ENCODE data around the gene IRAK3. TPM values are rescaled to one million over a fixed set of nuclear protein-coding genes. Genes with fewer than 3 reads are reported as not detected.
A peak's percentile ranks its signal among the peaks of the same experiment; 100 is the strongest.

Gene IRAK3
- total and polyA plus RNA-seq, 2 experiments from 2014 or later: 0.53 to 1.8 TPM

DNA sequence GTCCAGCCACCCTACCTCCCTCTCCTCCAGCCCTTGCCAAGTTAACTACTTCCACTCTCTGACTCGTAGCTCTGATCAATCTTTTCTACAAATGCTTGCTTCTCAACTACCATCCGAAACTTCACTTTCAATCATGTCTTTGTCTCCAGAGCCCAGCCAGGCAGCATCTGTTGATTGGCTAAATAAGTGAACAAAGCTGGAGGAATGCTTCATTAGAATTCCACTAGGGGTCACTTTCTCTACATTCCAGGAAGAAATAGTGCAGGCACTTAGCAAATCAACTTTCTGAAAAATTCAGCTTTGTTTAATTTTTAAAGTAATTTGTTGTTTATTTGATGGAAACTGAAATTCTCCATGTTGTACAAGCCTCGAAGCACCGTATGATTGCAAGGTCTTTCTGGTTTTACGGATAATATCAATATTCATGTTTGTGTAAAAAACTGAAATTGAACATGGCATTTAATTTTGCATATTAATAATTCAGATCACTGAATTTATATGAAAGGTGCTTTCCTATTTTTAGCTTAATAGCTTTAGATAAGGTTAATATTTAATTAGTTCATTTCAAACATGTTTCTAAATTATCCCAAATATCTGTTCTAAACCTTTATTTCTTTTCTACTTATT, 80.9 kb downstream of the IRAK3 start (continued):
- TF ChIP-seq, protein P1, sequence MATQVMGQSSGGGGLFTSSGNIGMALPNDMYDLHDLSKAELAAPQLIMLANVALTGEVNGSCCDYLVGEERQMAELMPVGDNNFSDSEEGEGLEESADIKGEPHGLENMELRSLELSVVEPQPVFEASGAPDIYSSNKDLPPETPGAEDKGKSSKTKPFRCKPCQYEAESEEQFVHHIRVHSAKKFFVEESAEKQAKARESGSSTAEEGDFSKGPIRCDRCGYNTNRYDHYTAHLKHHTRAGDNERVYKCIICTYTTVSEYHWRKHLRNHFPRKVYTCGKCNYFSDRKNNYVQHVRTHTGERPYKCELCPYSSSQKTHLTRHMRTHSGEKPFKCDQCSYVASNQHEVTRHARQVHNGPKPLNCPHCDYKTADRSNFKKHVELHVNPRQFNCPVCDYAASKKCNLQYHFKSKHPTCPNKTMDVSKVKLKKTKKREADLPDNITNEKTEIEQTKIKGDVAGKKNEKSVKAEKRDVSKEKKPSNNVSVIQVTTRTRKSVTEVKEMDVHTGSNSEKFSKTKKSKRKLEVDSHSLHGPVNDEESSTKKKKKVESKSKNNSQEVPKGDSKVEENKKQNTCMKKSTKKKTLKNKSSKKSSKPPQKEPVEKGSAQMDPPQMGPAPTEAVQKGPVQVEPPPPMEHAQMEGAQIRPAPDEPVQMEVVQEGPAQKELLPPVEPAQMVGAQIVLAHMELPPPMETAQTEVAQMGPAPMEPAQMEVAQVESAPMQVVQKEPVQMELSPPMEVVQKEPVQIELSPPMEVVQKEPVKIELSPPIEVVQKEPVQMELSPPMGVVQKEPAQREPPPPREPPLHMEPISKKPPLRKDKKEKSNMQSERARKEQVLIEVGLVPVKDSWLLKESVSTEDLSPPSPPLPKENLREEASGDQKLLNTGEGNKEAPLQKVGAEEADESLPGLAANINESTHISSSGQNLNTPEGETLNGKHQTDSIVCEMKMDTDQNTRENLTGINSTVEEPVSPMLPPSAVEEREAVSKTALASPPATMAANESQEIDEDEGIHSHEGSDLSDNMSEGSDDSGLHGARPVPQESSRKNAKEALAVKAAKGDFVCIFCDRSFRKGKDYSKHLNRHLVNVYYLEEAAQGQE (IDR thresholded peaks at IDR 0.05; ENCODE audit: unreplicated experiment): no peak
- peak; percentile 66 to 76 for TF ChIP-seq CTCF (conservative IDR thresholded peaks at IDR 0.05; ENCODE audit: low read depth in 2 of 2)

- Histone ChIP-seq H3K9me2 (ENCODE audit: insufficient read depth) (no peaks in the 10 kb centered on the region), H3K4me1 (ENCODE audit: insufficient read depth) (no peaks in the 10 kb centered on the region), H2AFZ (no peak overlapping the region), H3K79me2 (replicated peaks; ENCODE audit: insufficient read depth) (no peaks in the 10 kb centered on the region), H3K36me3 (ENCODE audit: insufficient read depth) (no peaks in the 10 kb centered on the region), H3K27me3 (ENCODE audit: insufficient read depth) (no peaks in the 10 kb centered on the region), H3K4me2 (no peak overlapping the region), H4K20me1 (replicated peaks; ENCODE audit: insufficient read depth) (no peaks in the 10 kb centered on the region), H3K27ac (ENCODE audit: low read depth) (no peak overlapping the region), H3K4me3 (no peak overlapping the region), H3F3A (replicated peaks; ENCODE audit: low read depth) (no peaks in the 10 kb centered on the region)
- H3K36me3 Mint-ChIP-seq (ENCODE audit: low read depth): no peaks in the 10 kb centered on the region; the same call in 2 of the 3 replicates
- DNase-seq (ENCODE audit: low spot score): no peak
- H3K27ac Mint-ChIP-seq: no peak overlapping the region
- H3K4me3 Mint-ChIP-seq: no peak overlapping the region
- no peaks in the 10 kb centered on the region for H3K9me3 Mint-ChIP-seq
- no peaks in the 10 kb centered on the region for H3K27me3 Mint-ChIP-seq (ENCODE audit: insufficient read depth, low read depth, poor library complexity)
- H3K4me1 Mint-ChIP-seq: peaks cover 15% of the 10 kb centered on the region
- no peak for TF ChIP-seq CTCF (conservative IDR thresholded peaks at IDR 0.05; ENCODE audit: low read depth in 2 of 2)
- no peak for TF ChIP-seq CREB1 (CRISPR knock-in tag; IDR thresholded peaks at IDR 0.05; ENCODE audit: low read depth)
- no peak for TF ChIP-seq NANOG (IDR thresholded peaks at IDR 0.05; ENCODE audit: borderline replicate concordance)
- TF ChIP-seq, protein P1 (IDR thresholded peaks at IDR 0.05; ENCODE audit: unreplicated experiment): no peak
- no peak for TF ChIP-seq ETS1 (IDR thresholded peaks at IDR 0.05)
- no peak for TF ChIP-seq STAT1 (IDR thresholded peaks at IDR 0.05; ENCODE audit: unreplicated experiment)
- no peak for TF ChIP-seq ZNF114 (CRISPR knock-in tag; IDR thresholded peaks at IDR 0.05)
- no peak for ATAC-seq
Observed at GRCh38 chr12:66270613-66271012, 81.6 kb downstream of the IRAK3 start.
